Chondrocyte (in vitro differentiated cells): Measurements from ENCODE around the gene STK24. TPM values are rescaled to one million over a fixed set of nuclear protein-coding genes. Genes with fewer than 3 reads are reported as not detected.

Source experiments
- DNase-seq: peaks from one replicate; pipeline ENCODE4 v3.0.0; 2021; ENCODE audit warnings: mixed read lengths, low spot score
- H3K27ac Mint-ChIP-seq: one replicate; pipeline ENCODE4 v1.8.0; 2021; ENCODE audit warnings: mild to moderate bottlenecking, moderate library complexity, mixed read lengths; ENCODE audit not compliant: unreplicated experiment
- H3K27me3 Mint-ChIP-seq: 2 replicates; pipeline ENCODE4 v1.8.0; 2021; ENCODE audit warnings: low read depth, mixed read lengths
- H3K36me3 Mint-ChIP-seq: 2 replicates; pipeline ENCODE4 v1.8.0; 2021; ENCODE audit warnings: low read depth, mixed read lengths
- H3K4me1 Mint-ChIP-seq: 2 replicates; pipeline ENCODE4 v1.8.0; 2021; ENCODE audit warnings: low read depth, mild to moderate bottlenecking, mixed read lengths
- H3K4me3 Mint-ChIP-seq: one replicate; pipeline ENCODE4 v1.8.0; 2021; ENCODE audit warnings: mild to moderate bottlenecking, moderate library complexity, mixed read lengths; ENCODE audit not compliant: unreplicated experiment
- H3K9me3 Mint-ChIP-seq: 2 replicates; pipeline ENCODE4 v1.8.0; 2021; ENCODE audit warnings: low read depth, mixed read lengths
- total RNA-seq: library from RNA; stranded (reverse); gene quantifications from 3 replicates; pipeline ENCODE4 v1.2.1, GENCODE V29; 2021
- TF ChIP-seq, protein P1 (sequence below): fragments of 200-600 bp; sonication (generic); IDR thresholded peaks from 2 replicates; pipeline ENCODE4 v1.5.0; 2021; ENCODE audit warnings: antibody characterized with exemption, mild to moderate bottlenecking, moderate library complexity

STK24 gene
- total RNA-seq, 1 donor from 2014 or later: 100 TPM

DNA sequence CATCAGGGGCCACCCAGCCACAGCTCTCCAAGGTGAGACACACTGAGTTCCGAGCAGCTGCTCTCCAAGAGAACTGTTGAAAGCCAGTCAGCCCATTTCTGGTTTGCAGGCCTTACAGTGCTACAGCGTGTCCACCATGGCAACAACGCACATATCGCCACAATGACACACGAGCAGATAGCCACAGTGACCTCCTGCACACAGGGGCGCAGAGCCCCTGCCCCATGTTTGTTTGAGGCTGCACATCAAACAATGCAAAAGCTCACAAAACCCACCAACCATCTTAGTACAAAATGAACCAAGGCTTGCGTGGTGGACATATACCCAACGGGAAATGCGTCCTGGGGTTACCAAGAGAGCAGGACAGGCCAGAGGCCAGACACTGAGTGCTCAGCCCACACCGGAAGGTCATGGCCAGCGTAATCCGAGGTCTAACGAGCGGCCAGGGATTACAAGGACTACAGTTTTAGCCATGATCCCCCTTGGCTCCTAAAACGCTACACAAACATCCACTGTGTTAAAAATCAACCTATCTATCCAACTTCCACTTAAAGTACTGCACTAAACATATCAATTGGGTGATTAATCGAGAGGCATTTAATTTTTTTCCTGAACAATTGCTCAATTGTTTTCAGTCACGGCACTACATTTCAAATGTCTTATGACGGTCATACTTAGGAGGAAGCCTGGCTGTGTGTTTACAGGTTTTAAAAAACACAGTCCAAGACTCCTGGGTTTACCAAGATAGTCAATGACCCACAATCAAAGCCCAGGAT lies 56.0 kb downstream of the STK24 start:
- Mint-ChIP-seq H3K4me1 (peaks cover 53% of the 10 kb centered on the region), H3K27me3 (no peaks in the 10 kb centered on the region), H3K9me3 (no peaks in the 10 kb centered on the region), H3K4me3 (no peak overlapping the region), H3K36me3 (peaks cover 8% of the 10 kb centered on the region), H3K27ac (no peak overlapping the region)
- TF ChIP-seq, protein P1, sequence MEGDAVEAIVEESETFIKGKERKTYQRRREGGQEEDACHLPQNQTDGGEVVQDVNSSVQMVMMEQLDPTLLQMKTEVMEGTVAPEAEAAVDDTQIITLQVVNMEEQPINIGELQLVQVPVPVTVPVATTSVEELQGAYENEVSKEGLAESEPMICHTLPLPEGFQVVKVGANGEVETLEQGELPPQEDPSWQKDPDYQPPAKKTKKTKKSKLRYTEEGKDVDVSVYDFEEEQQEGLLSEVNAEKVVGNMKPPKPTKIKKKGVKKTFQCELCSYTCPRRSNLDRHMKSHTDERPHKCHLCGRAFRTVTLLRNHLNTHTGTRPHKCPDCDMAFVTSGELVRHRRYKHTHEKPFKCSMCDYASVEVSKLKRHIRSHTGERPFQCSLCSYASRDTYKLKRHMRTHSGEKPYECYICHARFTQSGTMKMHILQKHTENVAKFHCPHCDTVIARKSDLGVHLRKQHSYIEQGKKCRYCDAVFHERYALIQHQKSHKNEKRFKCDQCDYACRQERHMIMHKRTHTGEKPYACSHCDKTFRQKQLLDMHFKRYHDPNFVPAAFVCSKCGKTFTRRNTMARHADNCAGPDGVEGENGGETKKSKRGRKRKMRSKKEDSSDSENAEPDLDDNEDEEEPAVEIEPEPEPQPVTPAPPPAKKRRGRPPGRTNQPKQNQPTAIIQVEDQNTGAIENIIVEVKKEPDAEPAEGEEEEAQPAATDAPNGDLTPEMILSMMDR: no peak
- no peak for DNase-seq

GRCh38 chr13:98519976-98520375 lies 56.9 kb downstream of the STK24 start:
- TF ChIP-seq, protein P1: no peak
- no peaks in the 10 kb centered on the region for H3K9me3 Mint-ChIP-seq
- no peak for DNase-seq
- peaks cover 51% of the 10 kb centered on the region for H3K4me1 Mint-ChIP-seq
- H3K27ac Mint-ChIP-seq: peak overlapping the region; percentile 9
- H3K4me3 Mint-ChIP-seq: no peak overlapping the region
- H3K27me3 Mint-ChIP-seq: no peaks in the 10 kb centered on the region
- peaks cover 8% of the 10 kb centered on the region for H3K36me3 Mint-ChIP-seq

DNA sequence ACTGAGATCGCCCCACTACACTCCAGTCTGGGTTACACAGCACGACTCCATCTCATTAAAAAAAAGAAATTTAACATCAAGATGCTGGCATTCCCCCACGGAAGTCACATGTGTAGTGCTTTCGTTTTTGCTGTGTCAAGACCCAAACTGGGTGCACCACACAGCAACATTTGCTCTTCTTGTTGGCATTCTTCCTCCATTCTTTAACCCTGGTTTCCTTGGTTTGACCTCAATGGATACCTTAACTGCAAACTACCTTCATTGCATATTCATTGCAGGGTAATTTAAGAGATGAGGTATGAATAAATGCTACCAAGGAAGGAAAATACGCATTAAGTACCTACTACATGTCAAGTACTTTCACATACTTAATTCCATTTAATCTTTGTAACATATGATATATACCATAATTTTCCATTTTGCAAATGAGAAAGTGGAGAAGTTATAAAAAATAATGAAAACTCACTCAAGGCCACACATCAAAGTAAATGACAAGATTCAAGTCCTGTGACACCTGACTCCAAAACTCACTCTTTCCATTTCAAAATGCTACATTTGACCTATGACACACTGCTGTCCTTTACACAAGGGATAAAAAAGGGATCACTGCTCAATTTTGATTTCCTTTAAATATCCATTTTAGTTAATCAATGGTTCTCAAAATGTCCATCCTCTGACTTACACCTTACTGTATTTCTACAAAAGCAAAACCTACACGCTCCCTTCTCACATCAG lies 59.2 kb downstream of the STK24 start:
- DNase-seq: no peak
- TF ChIP-seq, protein P1: no peak
- Mint-ChIP-seq H3K27me3 (no peaks in the 10 kb centered on the region), H3K4me3 (no peak overlapping the region), H3K36me3 (peaks cover 8% of the 10 kb centered on the region), H3K4me1 (peaks cover 33% of the 10 kb centered on the region), H3K27ac (no peak overlapping the region), H3K9me3 (no peaks in the 10 kb centered on the region)

DNA sequence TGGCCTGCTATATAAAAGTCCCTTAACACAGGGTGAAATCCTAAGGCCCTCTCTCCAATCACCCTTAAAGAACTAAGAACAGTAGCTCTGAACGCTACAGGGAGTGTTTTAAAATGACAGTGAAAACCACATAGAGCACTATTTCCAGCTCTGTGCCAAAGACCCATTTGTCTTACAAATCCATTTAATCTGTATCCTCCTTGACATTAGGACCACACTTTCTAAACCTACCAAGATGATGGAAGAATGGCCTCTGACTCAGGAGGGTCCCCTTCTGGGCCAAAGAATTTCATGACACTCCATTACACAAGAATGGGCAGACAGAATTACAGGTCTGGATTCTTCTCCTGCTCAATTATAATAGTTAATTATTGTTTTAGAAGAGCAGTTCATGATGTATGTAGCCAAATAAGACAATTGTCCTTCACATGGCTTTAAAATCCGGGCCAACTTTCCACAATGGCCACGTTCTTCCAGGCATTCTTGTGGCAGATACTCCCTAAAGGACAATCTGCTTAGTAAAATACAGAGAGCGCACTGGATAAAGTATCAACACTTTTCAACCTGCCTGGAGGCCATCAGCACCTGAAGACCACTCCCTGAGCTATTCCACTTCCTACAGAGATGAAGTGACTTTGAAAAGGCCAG lies 61.0 kb downstream of the STK24 start:
- H3K4me3 Mint-ChIP-seq: no peak overlapping the region
- H3K9me3 Mint-ChIP-seq: no peaks in the 10 kb centered on the region
- no peak for DNase-seq
- peaks cover 8% of the 10 kb centered on the region for H3K36me3 Mint-ChIP-seq
- H3K4me1 Mint-ChIP-seq: peaks cover 21% of the 10 kb centered on the region
- no peak overlapping the region for H3K27ac Mint-ChIP-seq
- TF ChIP-seq, protein P1: no peak
- H3K27me3 Mint-ChIP-seq: no peaks in the 10 kb centered on the region

GRCh38 chr13:98514288-98514687 lies 62.6 kb downstream of the STK24 start:
- Mint-ChIP-seq H3K27ac (no peak overlapping the region), H3K4me3 (no peak overlapping the region), H3K4me1 (peaks cover 23% of the 10 kb centered on the region), H3K36me3 (peaks cover 8% of the 10 kb centered on the region), H3K27me3 (no peaks in the 10 kb centered on the region), H3K9me3 (no peaks in the 10 kb centered on the region)
- no peak for DNase-seq
- TF ChIP-seq, protein P1: no peak
